Naive thymus-derived CD8-positive, alpha-beta T cell (primary cell): ENCODE measurements around the gene MGMT. TPM values are rescaled to one million over a fixed set of nuclear protein-coding genes. Genes with fewer than 3 reads are reported as not detected.

Source experiments
- ATAC-seq, 2 donors: fragments of 150-1000 bp; cut with Tn5 transposase in 1 of 2; sonication (Bioruptor Pico), chemical (Tn5 transposase) in 1 of 2; 1 replicate in 1 of 2; 2 replicates in 1 of 2; pipeline ENCODE4 v1.10.0; 2021; ENCODE audit warnings: mild to moderate bottlenecking in 2 of 2, moderate library complexity in 2 of 2
- POLR2A ChIA-PET: fragments of 350-600 bp; sonication (Branson Sonifier 250); formaldehyde crosslinking; loops from one replicate; lab custom pipeline; 2021; ENCODE audit warnings: antibody characterized with exemption; lab: Charles Lee
- DNase-seq, 10 donors: peaks; one replicate each; pipeline versions ENCODE4 v3.0.0 to v3.0.0-alpha.2; 2020 to 2022
- H3K27ac Mint-ChIP-seq, 10 donors: one replicate each; pipeline ENCODE4 v1.8.0; 2020 to 2022; ENCODE audit warnings: mild to moderate bottlenecking in 10 of 10, mixed read lengths in 10 of 10, moderate library complexity in 4 of 10, inconsistent platforms in 1 of 10
- H3K27me3 Mint-ChIP-seq, 5 donors: one replicate each; pipeline ENCODE4 v1.8.0; 2021 to 2022; ENCODE audit warnings: mixed read lengths in 5 of 5
- H3K36me3 Mint-ChIP-seq, 3 donors: one replicate each; pipeline ENCODE4 v1.8.0; 2020 to 2022; ENCODE audit warnings: mixed read lengths in 3 of 3, mild to moderate bottlenecking in 2 of 3, inconsistent platforms in 1 of 3
- H3K4me1 Mint-ChIP-seq, 4 donors: one replicate each; pipeline ENCODE4 v1.8.0; 2021 to 2022; ENCODE audit warnings: mixed read lengths in 4 of 4
- H3K4me3 Mint-ChIP-seq, 10 donors: one replicate each; pipeline ENCODE4 v1.8.0; 2020 to 2022; ENCODE audit warnings: mild to moderate bottlenecking in 10 of 10, mixed read lengths in 10 of 10, moderate library complexity in 6 of 10, inconsistent platforms in 1 of 10
- H3K9me3 Mint-ChIP-seq, 9 donors: one replicate each; pipeline ENCODE4 v1.8.0; 2020 to 2022; ENCODE audit warnings: mixed read lengths in 9 of 9, mild to moderate bottlenecking in 3 of 9, inconsistent platforms in 1 of 9, moderate library complexity in 1 of 9
- polyA plus RNA-seq, 3 donors: library from polyadenylated mRNA; unstranded; fragments of 300-500 nt; fragmentation: Illumina TruSeq; gene quantifications; one replicate each; pipeline ENCODE4 v1.2.3, GENCODE V29; 2021
- total RNA-seq, 8 experiments: library from RNA in 2 of 8; stranded (reverse) in 2 of 8; gene quantifications; one replicate each; pipeline ENCODE4 v1.2.3 and lab custom pipeline; 2021 to 2026

The MGMT gene
- total and polyA plus RNA-seq, 5 experiments from 2014 or later = 18.9 to 41.7 (median 32.2) TPM

- ATAC-seq = no peak
- Mint-ChIP-seq H3K9me3 (no peaks in the 10 kb centered on the region), H3K4me3 (no peak overlapping the region), H3K27ac (no peak overlapping the region), H3K4me1 (no peaks in the 10 kb centered on the region), H3K27me3 (peaks cover 1 to 20% (median 8%) of the 10 kb centered on the region in 5 donors), H3K36me3 (no peaks in the 10 kb centered on the region)
- no peak for DNase-seq
- POLR2A ChIA-PET = no interaction called here
These were observed 25.6 kb upstream of the MGMT start for GRCh38 chr10:129441372-129442009.

- DNase-seq (no peak), ATAC-seq (no peak)
- Mint-ChIP-seq H3K4me1 (no peaks in the 10 kb centered on the region), H3K27ac (no peak overlapping the region), H3K27me3 (peaks cover 1 to 13% (median 6%) of the 10 kb centered on the region in 5 donors), H3K4me3 (no peak overlapping the region), H3K9me3 (no peaks in the 10 kb centered on the region), H3K36me3 (no peaks in the 10 kb centered on the region)
- POLR2A ChIA-PET = no interaction called here
These were observed 24.2 kb upstream of the MGMT start for GRCh38 chr10:129442866-129443265.

- POLR2A ChIA-PET = no interaction called here
- H3K9me3 Mint-ChIP-seq = no peaks in the 10 kb centered on the region
- H3K27me3 Mint-ChIP-seq = peaks cover 1 to 10% (median 8%) of the 10 kb centered on the region in 5 donors
- no peak overlapping the region for H3K27ac Mint-ChIP-seq
- no peaks in the 10 kb centered on the region for H3K36me3 Mint-ChIP-seq
- DNase-seq = no peak
- no peak overlapping the region for H3K4me3 Mint-ChIP-seq
- no peak for ATAC-seq
- H3K4me1 Mint-ChIP-seq = no peaks in the 10 kb centered on the region
These were observed 22.7 kb upstream of the MGMT start for GRCh38 chr10:129444359-129444758.

GRCh38 chr10:129445436-129446182 is 21.4 kb upstream of the MGMT start:
- Mint-ChIP-seq H3K27ac (no peak overlapping the region), H3K36me3 (no peaks in the 10 kb centered on the region), H3K27me3 (peaks cover 1 to 11% (median 4%) of the 10 kb centered on the region in 5 donors), H3K9me3 (no peaks in the 10 kb centered on the region), H3K4me3 (no peak overlapping the region), H3K4me1 (no peaks in the 10 kb centered on the region)
- no peak for ATAC-seq
- DNase-seq = no peak
- POLR2A ChIA-PET = no interaction called here

- ATAC-seq (no peak), DNase-seq (no peak)
- POLR2A ChIA-PET = no interaction called here
- Mint-ChIP-seq H3K4me1 (no peaks in the 10 kb centered on the region), H3K36me3 (no peaks in the 10 kb centered on the region), H3K27ac (no peak overlapping the region), H3K4me3 (no peak overlapping the region), H3K27me3 (peaks cover 1 to 11% (median 7%) of the 10 kb centered on the region in 5 donors), H3K9me3 (peaks cover 0 to under 1% (median 0%) of the 10 kb centered on the region in 9 donors)
These were observed 20.9 kb upstream of the MGMT start for GRCh38 chr10:129446183-129446581.

- peaks cover 0 to 2% (median 0%) of the 10 kb centered on the region in 9 donors for H3K9me3 Mint-ChIP-seq
- no peak overlapping the region for H3K27ac Mint-ChIP-seq
- DNase-seq = no peak
- H3K4me3 Mint-ChIP-seq = no peak overlapping the region
- POLR2A ChIA-PET = no interaction called here
- no peaks in the 10 kb centered on the region for H3K4me1 Mint-ChIP-seq
- no peak for ATAC-seq
- peaks cover 1 to 13% (median 9%) of the 10 kb centered on the region in 5 donors for H3K27me3 Mint-ChIP-seq
- H3K36me3 Mint-ChIP-seq = no peaks in the 10 kb centered on the region
These were observed 19.6 kb upstream of the MGMT start for GRCh38 chr10:129447486-129447885.

GRCh38 chr10:129448086-129448485 is 19.0 kb upstream of the MGMT start:
- DNase-seq = no peak
- POLR2A ChIA-PET = no interaction called here
- peaks cover 0 to 2% (median 0%) of the 10 kb centered on the region in 9 donors for H3K9me3 Mint-ChIP-seq
- no peak overlapping the region for H3K4me3 Mint-ChIP-seq
- no peak overlapping the region for H3K27ac Mint-ChIP-seq
- H3K4me1 Mint-ChIP-seq = no peaks in the 10 kb centered on the region
- no peak for ATAC-seq
- H3K36me3 Mint-ChIP-seq = peaks cover 0 to 3% (median 0%) of the 10 kb centered on the region in 3 donors
- H3K27me3 Mint-ChIP-seq = peaks cover under 1 to 10% (median 6%) of the 10 kb centered on the region in 5 donors

GRCh38 chr10:129448539-129448938 is 18.5 kb upstream of the MGMT start:
- no peaks in the 10 kb centered on the region for H3K4me1 Mint-ChIP-seq
- POLR2A ChIA-PET = no interaction called here
- peaks cover 0 to 9% (median 5%) of the 10 kb centered on the region in 5 donors for H3K27me3 Mint-ChIP-seq
- DNase-seq = no peak
- H3K9me3 Mint-ChIP-seq = peaks cover 0 to 2% (median 0%) of the 10 kb centered on the region in 9 donors
- peaks cover 0 to 3% (median 0%) of the 10 kb centered on the region in 3 donors for H3K36me3 Mint-ChIP-seq
- H3K4me3 Mint-ChIP-seq = no peak overlapping the region
- no peak for ATAC-seq
- H3K27ac Mint-ChIP-seq = no peak overlapping the region

- POLR2A ChIA-PET = no interaction called here
- Mint-ChIP-seq H3K9me3 (peaks cover 0 to 2% (median 0%) of the 10 kb centered on the region in 9 donors), H3K4me3 (no peak overlapping the region), H3K27me3 (peaks cover 0 to 9% (median 5%) of the 10 kb centered on the region in 5 donors), H3K4me1 (no peaks in the 10 kb centered on the region), H3K27ac (peak overlapping the region in 1 of 10 donors; percentile 3), H3K36me3 (peaks cover 0 to 3% (median 0%) of the 10 kb centered on the region in 3 donors)
- ATAC-seq (no peak), DNase-seq (no peak)
These were observed 17.1 kb upstream of the MGMT start for GRCh38 chr10:129449893-129450292.

GRCh38 chr10:129450391-129450790 is 16.6 kb upstream of the MGMT start:
- H3K27me3 Mint-ChIP-seq = peaks cover 0 to 9% (median 5%) of the 10 kb centered on the region in 5 donors

GRCh38 chr10:129455625-129456024 is 11.4 kb upstream of the MGMT start:
- ATAC-seq = no peak
- Mint-ChIP-seq H3K9me3 (peaks cover 0 to 2% (median 0%) of the 10 kb centered on the region in 9 donors), H3K4me3 (no peak overlapping the region), H3K4me1 (no peaks in the 10 kb centered on the region), H3K27me3 (peaks cover 9 to 16% (median 11%) of the 10 kb centered on the region in 5 donors), H3K27ac (no peak overlapping the region), H3K36me3 (peaks cover 0 to 3% (median 0%) of the 10 kb centered on the region in 3 donors)
- DNase-seq = no peak
- POLR2A ChIA-PET = no interaction called here

More at GRCh38 chr10:129450391-129450790, 16.6 kb upstream of the MGMT start:
- Mint-ChIP-seq H3K4me3 (no peak overlapping the region), H3K9me3 (peaks cover 0 to 2% (median 0%) of the 10 kb centered on the region in 9 donors), H3K4me1 (no peaks in the 10 kb centered on the region), H3K36me3 (peaks cover 0 to 3% (median 0%) of the 10 kb centered on the region in 3 donors), H3K27ac (no peak overlapping the region)
- POLR2A ChIA-PET = no interaction called here
- ATAC-seq (no peak), DNase-seq (no peak)

- no peak for DNase-seq
- Mint-ChIP-seq H3K9me3 (no peaks in the 10 kb centered on the region), H3K27ac (no peak overlapping the region), H3K4me3 (no peak overlapping the region), H3K36me3 (no peaks in the 10 kb centered on the region), H3K4me1 (no peaks in the 10 kb centered on the region), H3K27me3 (peaks cover 5 to 12% (median 11%) of the 10 kb centered on the region in 5 donors)
- POLR2A ChIA-PET = no interaction called here
- ATAC-seq = no peak
These were observed 7.1 kb upstream of the MGMT start for GRCh38 chr10:129459762-129460539.
